ENCODE results near the gene EIF5B.
"Not testable (repeated sequence)": the region's sequence is repeated elsewhere in the genome, so short reads cannot be mapped to it uniquely, and the experiment has no call there.

EIF5B gene

DNA sequence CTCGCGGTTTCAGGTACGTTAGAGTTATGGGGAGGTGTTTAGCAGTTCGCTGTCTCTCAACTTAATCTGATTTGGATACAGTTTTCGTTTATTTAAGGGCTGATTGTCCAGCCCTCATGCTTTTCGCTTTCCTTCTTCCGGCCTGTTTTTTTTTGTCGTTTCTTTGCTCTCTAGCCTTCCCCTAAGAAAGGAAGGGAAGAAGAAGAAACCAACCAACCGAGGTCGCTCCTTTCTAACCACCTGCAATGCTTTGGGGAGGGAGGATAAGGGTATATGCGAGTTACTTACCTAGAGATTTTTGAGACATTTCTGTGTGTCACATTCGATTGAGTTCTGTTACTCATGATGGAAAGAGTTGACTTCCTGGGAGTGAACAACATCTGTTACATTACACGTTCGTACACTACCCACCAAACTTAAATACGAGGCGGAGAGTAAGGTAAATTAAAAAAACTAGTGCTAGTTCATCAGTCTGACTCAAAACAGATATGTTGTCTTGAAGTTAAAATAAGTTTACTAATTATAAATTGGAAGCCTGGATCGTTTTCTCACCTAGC is 918 bp downstream of the EIF5B start:
- no peaks in the 10 kb centered on the region for H3K27me3 ChIP-seq (ENCODE audit: control insufficient read depth, insufficient read depth, low read length)
- peak overlapping the region; percentile 100 for H3K4me3 ChIP-seq (ENCODE audit: low read depth, low read length)
- H3K9ac ChIP-seq (ENCODE audit: low read depth, low read length) = peak overlapping the region; percentile 27
- H3K9me3 ChIP-seq (ENCODE audit: control insufficient read depth, insufficient read depth, low read length) = no peaks in the 10 kb centered on the region
- peaks cover 3% of the 10 kb centered on the region for H3K36me3 ChIP-seq (ENCODE audit: control insufficient read depth, insufficient read depth, low read length)
- peaks cover 2% of the 10 kb centered on the region for H3K4me1 ChIP-seq (ENCODE audit: control insufficient read depth, insufficient read depth, low read length)

DNA sequence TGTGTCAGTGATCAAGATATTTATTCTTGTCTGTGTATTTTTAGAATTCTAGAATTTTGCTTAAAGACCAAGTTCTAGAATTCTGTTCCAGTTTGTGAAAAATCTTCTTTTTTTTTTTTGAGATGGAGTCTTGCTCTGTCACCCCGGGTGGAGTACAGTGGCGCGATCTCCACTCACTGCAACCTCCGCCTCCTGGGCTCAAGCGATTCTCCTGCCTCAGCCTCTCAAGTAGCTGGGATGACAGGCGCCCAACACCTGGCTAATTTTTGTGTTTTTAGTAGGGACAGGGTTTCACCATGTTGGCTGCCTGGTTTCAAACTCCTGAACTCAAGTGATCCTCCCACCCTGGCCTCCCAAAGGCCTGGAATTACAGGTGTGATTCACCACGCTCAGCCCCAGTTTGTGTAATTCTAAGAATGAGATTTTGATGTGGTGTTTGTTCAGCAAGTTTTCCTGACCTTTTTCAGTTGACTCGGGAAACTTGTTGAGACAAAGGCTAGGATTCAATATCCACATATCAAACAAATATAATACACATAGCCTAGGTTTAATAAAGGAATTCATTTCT is 3.6 kb downstream of the EIF5B start:
- Histone ChIP-seq H3K9me3 (ENCODE audit: control insufficient read depth, insufficient read depth, low read length) (no peaks in the 10 kb centered on the region), H3K27me3 (ENCODE audit: control insufficient read depth, insufficient read depth, low read length) (no peaks in the 10 kb centered on the region), H3K4me1 (ENCODE audit: control insufficient read depth, insufficient read depth, low read length) (no peaks in the 10 kb centered on the region), H3K36me3 (ENCODE audit: control insufficient read depth, insufficient read depth, low read length) (peaks cover 3% of the 10 kb centered on the region), H3K9ac (ENCODE audit: low read depth, low read length) (no peak overlapping the region), H3K4me3 (ENCODE audit: low read depth, low read length) (no peak overlapping the region)

DNA sequence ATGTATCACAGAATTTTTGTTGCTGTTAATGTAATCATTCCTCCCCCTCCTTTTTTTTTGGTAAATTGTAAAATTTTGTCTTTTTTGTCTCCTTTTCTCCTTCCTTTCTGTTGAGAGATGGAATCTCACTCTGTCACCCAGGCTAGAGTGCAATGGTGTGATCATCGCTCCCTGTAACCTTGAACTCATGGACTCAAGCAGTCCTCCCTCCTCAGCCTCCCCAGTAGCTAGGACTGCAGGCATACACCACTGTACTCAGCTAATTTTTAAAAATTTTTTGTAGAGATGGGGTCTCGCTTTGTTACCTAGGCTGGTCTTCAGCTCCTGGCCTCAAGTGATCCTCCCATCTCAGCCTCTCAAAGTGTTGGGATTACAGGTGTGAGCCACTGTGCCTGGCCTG is 5.3 kb downstream of the EIF5B start:
- Histone ChIP-seq H3K9ac (ENCODE audit: low read depth, low read length) (no peak overlapping the region), H3K9me3 (ENCODE audit: control insufficient read depth, insufficient read depth, low read length) (no peaks in the 10 kb centered on the region), H3K27me3 (ENCODE audit: control insufficient read depth, insufficient read depth, low read length) (no peaks in the 10 kb centered on the region), H3K4me1 (ENCODE audit: control insufficient read depth, insufficient read depth, low read length) (no peaks in the 10 kb centered on the region), H3K4me3 (ENCODE audit: low read depth, low read length) (no peak overlapping the region), H3K36me3 (ENCODE audit: control insufficient read depth, insufficient read depth, low read length) (no peaks in the 10 kb centered on the region)

DNA sequence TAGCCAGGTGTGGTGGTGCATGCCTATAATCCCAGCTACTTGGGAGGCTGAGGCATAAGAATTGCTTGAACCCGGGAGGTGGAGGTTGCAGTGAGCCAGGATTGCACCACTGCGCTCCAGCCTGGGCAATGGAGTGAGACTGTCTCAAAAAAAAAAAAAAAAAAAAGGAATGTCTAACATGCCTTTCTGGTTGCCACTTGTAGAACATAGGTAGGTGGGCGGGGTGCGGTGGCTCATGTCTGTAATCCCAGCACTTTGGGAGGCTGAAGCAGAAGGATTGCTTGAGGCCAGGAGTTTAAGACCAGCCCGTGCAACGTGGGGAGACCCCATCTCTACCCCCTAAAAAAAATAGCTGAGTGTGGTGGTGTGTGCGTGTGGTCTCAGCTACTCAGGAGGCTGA is 8.3 kb downstream of the EIF5B start:
- H3K27me3 ChIP-seq (ENCODE audit: control insufficient read depth, insufficient read depth, low read length); H3K9me3 ChIP-seq (ENCODE audit: control insufficient read depth, insufficient read depth, low read length); H3K9ac ChIP-seq (ENCODE audit: low read depth, low read length); H3K36me3 ChIP-seq (ENCODE audit: control insufficient read depth, insufficient read depth, low read length); H3K4me3 ChIP-seq (ENCODE audit: low read depth, low read length); H3K4me1 ChIP-seq (ENCODE audit: control insufficient read depth, insufficient read depth, low read length): not testable (repeated sequence)

DNA sequence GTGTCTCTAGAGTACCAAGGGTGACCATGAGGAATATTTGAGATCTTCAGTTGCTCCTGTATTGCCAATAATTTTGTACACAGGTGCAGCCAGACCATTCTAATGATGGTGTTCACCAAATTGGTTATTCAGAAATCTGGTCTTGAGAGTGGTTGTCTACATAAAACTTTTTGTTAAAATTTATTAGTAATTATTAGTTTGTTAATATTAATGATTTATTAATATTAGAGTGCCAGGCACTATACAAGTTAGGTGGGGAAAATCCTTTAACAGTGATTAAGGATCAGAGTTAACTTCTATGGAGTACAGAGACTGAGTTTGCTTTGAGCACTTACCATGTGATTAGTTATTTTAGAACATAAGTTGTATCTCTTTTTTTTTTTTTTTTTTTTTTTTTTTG is 9.0 kb downstream of the EIF5B start:
- Histone ChIP-seq H3K9ac (ENCODE audit: low read depth, low read length) (no peak overlapping the region), H3K4me1 (ENCODE audit: control insufficient read depth, insufficient read depth, low read length) (no peaks in the 10 kb centered on the region), H3K9me3 (ENCODE audit: control insufficient read depth, insufficient read depth, low read length) (no peaks in the 10 kb centered on the region), H3K27me3 (ENCODE audit: control insufficient read depth, insufficient read depth, low read length) (no peaks in the 10 kb centered on the region), H3K36me3 (ENCODE audit: control insufficient read depth, insufficient read depth, low read length) (no peaks in the 10 kb centered on the region), H3K4me3 (ENCODE audit: low read depth, low read length) (no peak overlapping the region)

DNA sequence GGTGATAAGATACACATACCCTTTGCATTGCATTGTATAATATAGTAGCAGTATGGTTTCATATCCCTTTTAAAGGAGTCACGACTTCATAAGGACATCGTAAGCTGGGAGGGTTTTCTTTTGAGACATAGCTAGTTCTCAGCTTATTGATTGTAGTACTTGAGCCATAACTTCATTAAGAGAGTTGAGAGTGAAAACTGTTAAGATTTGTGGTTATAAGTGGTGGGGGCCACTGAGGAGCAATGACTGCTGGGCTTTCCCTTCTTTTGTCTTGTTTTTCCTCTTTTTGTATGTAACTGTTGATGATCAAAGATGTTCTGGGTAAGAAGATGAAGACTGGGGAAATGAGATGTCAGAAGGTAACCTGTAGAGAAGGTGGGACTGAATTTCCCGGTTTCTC is 11.0 kb downstream of the EIF5B start:
- Histone ChIP-seq H3K4me1 (ENCODE audit: control insufficient read depth, insufficient read depth, low read length) (no peaks in the 10 kb centered on the region), H3K9me3 (ENCODE audit: control insufficient read depth, insufficient read depth, low read length) (no peaks in the 10 kb centered on the region), H3K27me3 (ENCODE audit: control insufficient read depth, insufficient read depth, low read length) (no peaks in the 10 kb centered on the region), H3K9ac (ENCODE audit: low read depth, low read length) (no peak overlapping the region), H3K4me3 (ENCODE audit: low read depth, low read length) (no peak overlapping the region), H3K36me3 (ENCODE audit: control insufficient read depth, insufficient read depth, low read length) (no peaks in the 10 kb centered on the region)

DNA sequence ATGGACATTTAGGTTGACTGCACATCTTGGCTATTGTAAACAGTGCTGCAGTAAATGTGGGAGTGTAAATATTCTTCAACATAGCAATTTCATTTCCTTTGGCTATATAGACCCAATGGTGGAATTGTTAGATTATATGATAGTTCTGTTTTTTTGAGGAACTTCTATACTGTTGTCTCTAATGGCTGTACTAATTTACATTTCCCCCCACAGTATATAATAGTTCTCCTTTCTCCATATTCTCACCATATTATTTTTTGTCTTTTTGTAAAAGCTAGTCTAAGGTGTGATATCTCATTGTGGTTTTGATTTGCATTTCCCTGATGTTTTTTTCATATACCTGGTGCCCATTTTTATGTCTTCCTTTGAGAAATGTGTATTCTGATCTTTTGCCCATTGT is 13.0 kb downstream of the EIF5B start:
- no peaks in the 10 kb centered on the region for H3K27me3 ChIP-seq (ENCODE audit: control insufficient read depth, insufficient read depth, low read length)
- no peak overlapping the region for H3K9ac ChIP-seq (ENCODE audit: low read depth, low read length)
- H3K4me3 ChIP-seq (ENCODE audit: low read depth, low read length) = no peak overlapping the region
- H3K9me3 ChIP-seq (ENCODE audit: control insufficient read depth, insufficient read depth, low read length) = no peaks in the 10 kb centered on the region
- H3K4me1 ChIP-seq (ENCODE audit: control insufficient read depth, insufficient read depth, low read length) = no peaks in the 10 kb centered on the region
- H3K36me3 ChIP-seq (ENCODE audit: control insufficient read depth, insufficient read depth, low read length) = no peaks in the 10 kb centered on the region

DNA sequence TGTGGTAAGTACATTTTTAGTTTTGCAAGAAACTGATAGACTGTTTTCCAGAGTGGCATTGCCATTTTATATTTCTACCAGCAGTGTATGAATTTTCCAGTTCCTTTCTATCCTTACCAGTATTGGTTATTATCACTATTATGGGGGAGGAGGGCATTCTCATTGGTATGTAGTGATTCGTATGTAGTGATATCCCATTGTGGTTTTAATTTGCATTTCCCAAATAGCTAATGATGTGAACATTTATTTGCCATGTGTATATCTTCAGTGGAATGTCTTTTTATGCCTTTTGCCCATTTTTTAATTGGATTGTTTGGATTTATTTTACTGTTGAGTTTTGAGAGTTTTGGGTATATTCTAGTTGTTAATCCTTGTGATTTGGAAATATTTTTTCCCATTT is 16.9 kb downstream of the EIF5B start:
- H3K4me1 ChIP-seq (ENCODE audit: control insufficient read depth, insufficient read depth, low read length) = no peaks in the 10 kb centered on the region
- H3K4me3 ChIP-seq (ENCODE audit: low read depth, low read length) = no peak overlapping the region
- no peak overlapping the region for H3K9ac ChIP-seq (ENCODE audit: low read depth, low read length)
- H3K36me3 ChIP-seq (ENCODE audit: control insufficient read depth, insufficient read depth, low read length) = no peaks in the 10 kb centered on the region
- no peaks in the 10 kb centered on the region for H3K27me3 ChIP-seq (ENCODE audit: control insufficient read depth, insufficient read depth, low read length)
- no peaks in the 10 kb centered on the region for H3K9me3 ChIP-seq (ENCODE audit: control insufficient read depth, insufficient read depth, low read length)

DNA sequence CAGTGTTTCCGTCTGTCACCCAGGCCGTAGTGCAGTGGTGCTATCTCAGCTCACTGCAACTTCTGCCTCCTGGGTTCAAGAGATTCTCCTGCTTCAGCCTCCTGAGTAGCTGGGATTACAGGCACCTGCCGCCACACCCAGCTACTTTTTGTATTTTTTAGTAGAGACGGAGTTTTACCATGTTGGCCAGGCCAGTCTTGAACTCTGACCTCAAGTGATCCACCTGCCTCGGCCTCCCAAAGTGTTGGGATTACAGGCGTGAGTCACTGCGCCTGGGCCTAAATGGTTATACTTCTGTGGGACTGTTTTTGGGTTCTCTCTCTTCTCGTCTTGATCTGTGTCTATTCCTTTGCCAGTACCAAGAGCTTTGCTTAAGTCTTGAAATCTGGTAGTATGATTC is 17.6 kb downstream of the EIF5B start:
- not testable (repeated sequence) for H3K4me3 ChIP-seq (ENCODE audit: low read depth, low read length); H3K9me3 ChIP-seq (ENCODE audit: control insufficient read depth, insufficient read depth, low read length); H3K4me1 ChIP-seq (ENCODE audit: control insufficient read depth, insufficient read depth, low read length); H3K9ac ChIP-seq (ENCODE audit: low read depth, low read length); H3K27me3 ChIP-seq (ENCODE audit: control insufficient read depth, insufficient read depth, low read length); H3K36me3 ChIP-seq (ENCODE audit: control insufficient read depth, insufficient read depth, low read length)

DNA sequence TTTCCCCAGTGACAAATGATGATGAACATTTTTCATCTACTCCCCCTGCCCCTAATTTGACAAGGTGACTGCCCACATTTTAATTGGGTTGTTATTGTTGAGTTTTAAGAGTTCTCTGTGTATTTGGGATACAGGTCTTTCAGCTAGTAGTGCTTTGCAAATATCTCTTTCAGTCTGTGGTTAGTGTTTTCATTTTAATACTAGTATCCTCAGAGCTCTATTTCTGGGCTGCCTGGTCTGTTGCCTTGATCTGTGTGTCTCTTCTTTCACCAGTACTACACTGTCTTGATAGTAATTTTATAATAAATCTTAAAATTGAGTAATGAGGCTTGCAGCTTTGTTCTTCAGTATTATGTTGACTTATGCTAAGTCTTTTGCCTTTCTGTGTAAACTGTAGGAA is 19.7 kb downstream of the EIF5B start:
- no peaks in the 10 kb centered on the region for H3K27me3 ChIP-seq (ENCODE audit: control insufficient read depth, insufficient read depth, low read length)
- no peak overlapping the region for H3K4me3 ChIP-seq (ENCODE audit: low read depth, low read length)
- H3K4me1 ChIP-seq (ENCODE audit: control insufficient read depth, insufficient read depth, low read length) = no peaks in the 10 kb centered on the region
- H3K9ac ChIP-seq (ENCODE audit: low read depth, low read length) = no peak overlapping the region
- H3K36me3 ChIP-seq (ENCODE audit: control insufficient read depth, insufficient read depth, low read length) = no peaks in the 10 kb centered on the region
- H3K9me3 ChIP-seq (ENCODE audit: control insufficient read depth, insufficient read depth, low read length) = no peaks in the 10 kb centered on the region

DNA sequence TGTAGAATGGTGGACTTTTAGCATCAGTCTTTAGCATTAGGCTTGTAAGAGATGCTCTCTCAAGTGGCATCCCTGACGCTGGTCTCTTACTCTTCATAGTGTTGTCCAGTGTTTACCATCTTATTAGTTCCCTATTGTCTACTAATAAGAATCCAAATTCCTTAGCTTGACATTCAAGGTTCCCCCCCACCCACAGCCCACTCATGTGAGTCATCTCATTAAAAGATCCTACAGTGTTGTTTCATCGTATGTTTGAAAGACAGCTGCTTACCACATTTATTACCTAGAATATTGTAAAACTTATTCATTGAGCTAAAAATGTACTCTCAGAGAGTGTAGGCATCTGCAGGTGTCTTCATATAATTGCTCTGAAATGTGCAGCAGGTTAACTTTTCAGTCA is 28.5 kb downstream of the EIF5B start:
- Histone ChIP-seq H3K9ac (ENCODE audit: low read depth, low read length) (no peak overlapping the region), H3K36me3 (ENCODE audit: control insufficient read depth, insufficient read depth, low read length) (peaks cover 22% of the 10 kb centered on the region), H3K9me3 (ENCODE audit: control insufficient read depth, insufficient read depth, low read length) (no peaks in the 10 kb centered on the region), H3K4me3 (ENCODE audit: low read depth, low read length) (no peak overlapping the region), H3K27me3 (ENCODE audit: control insufficient read depth, insufficient read depth, low read length) (no peaks in the 10 kb centered on the region), H3K4me1 (ENCODE audit: control insufficient read depth, insufficient read depth, low read length) (no peaks in the 10 kb centered on the region)

DNA sequence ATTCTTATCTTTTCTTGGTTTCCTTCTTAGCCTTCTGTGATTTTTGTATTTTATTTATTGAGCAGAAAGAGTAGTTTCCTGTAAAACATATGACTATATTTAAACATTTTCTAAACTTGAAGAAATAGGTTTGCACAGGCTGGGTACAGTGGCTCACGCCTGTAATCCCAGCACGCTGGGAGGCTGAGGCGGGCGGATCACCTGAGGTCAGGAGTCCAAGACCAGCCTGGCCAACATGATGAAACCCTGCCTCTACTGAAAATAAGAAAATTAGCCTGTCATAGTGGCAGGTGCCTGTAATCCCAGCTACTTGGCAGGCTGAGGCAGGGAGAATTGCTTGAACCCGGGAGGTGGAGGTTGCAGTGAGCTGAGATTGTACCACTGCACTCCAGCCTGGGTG is 31.7 kb downstream of the EIF5B start:
- not testable (repeated sequence) for H3K27me3 ChIP-seq (ENCODE audit: control insufficient read depth, insufficient read depth, low read length); H3K4me3 ChIP-seq (ENCODE audit: low read depth, low read length); H3K9me3 ChIP-seq (ENCODE audit: control insufficient read depth, insufficient read depth, low read length); H3K9ac ChIP-seq (ENCODE audit: low read depth, low read length); H3K4me1 ChIP-seq (ENCODE audit: control insufficient read depth, insufficient read depth, low read length)
- H3K36me3 ChIP-seq (ENCODE audit: control insufficient read depth, insufficient read depth, low read length) = peaks cover 22% of the 10 kb centered on the region
